ENCODE results near the gene PLEKHA5.
"Not testable (repeated sequence)": the region's sequence is repeated elsewhere in the genome, so short reads cannot be mapped to it uniquely, and the experiment has no call there.

Gene PLEKHA5

GRCh38 chr12:19217446-19217845 is 87.9 kb downstream of the PLEKHA5 start:
- Mint-ChIP-seq H3K9me3 (ENCODE audit: low read depth) (no peaks in the 10 kb centered on the region), H3K27me3 (peaks cover 2% of the 10 kb centered on the region), H3K4me1 (ENCODE audit: low read depth) (no peaks in the 10 kb centered on the region), H3K4me3 (no peak overlapping the region), H3K27ac (no peak overlapping the region), H3K36me3 (no peaks in the 10 kb centered on the region)

DNA sequence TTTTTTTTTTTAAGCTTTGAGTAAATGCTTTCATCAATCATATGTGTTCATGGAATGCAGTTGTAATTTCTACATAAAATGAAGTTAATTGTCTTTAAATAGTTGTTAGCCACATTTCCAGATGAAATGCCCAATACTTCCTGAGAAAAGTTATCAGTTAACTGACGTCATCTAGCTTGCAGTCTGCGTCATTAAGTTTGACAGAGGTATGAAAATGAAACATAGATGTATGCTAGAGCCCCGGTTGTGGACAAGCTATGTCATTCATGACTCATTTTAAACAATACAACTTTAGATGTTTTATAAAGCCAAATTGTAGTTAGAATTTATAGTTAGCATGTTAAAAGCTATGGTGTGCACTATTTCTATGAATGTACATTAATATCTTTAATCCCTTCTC is 90.7 kb downstream of the PLEKHA5 start:
- H3K27me3 Mint-ChIP-seq, result peaks cover 2% of the 10 kb centered on the region
- no peaks in the 10 kb centered on the region for H3K36me3 Mint-ChIP-seq
- no peaks in the 10 kb centered on the region for H3K9me3 Mint-ChIP-seq (ENCODE audit: low read depth)
- no peak overlapping the region for H3K27ac Mint-ChIP-seq
- H3K4me1 Mint-ChIP-seq (ENCODE audit: low read depth), result no peaks in the 10 kb centered on the region
- no peak overlapping the region for H3K4me3 Mint-ChIP-seq

DNA sequence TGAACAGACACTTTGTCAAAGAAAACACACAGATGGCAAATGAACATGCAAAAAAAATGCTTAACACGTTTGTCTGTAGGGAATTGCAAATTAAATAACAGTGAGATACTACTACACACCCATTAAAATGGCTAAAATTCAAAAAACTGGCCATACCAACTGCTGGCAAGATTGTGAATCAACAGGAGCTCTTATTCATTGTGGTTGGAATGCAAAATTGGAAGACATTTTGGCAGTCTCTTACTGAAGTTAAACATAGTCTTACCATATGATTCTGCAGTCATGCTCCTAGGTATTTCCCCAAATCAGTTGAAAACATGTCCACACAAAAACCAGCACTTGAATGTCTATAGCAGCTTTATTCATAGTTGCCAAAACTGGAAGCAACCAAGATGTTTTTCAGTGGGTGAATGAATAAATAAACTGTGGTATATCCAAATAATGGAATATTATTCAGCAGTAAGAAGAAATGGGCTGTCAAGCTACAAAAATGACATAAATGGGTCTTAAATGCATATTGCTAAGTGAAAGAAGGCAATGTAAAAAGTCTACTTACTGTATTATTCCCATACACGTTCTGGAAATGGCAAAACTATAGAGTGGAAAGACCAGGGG is 91.4 kb downstream of the PLEKHA5 start:
- Mint-ChIP-seq H3K27me3 (peaks cover 2% of the 10 kb centered on the region), H3K27ac (no peak overlapping the region), H3K9me3 (ENCODE audit: low read depth) (no peaks in the 10 kb centered on the region), H3K4me1 (ENCODE audit: low read depth) (no peaks in the 10 kb centered on the region), H3K4me3 (no peak overlapping the region), H3K36me3 (no peaks in the 10 kb centered on the region)

GRCh38 chr12:19222558-19222957 is 93.0 kb downstream of the PLEKHA5 start:
- H3K9me3 Mint-ChIP-seq (ENCODE audit: low read depth), result no peaks in the 10 kb centered on the region
- H3K4me3 Mint-ChIP-seq, result no peak overlapping the region
- no peaks in the 10 kb centered on the region for H3K36me3 Mint-ChIP-seq
- peaks cover under 1% of the 10 kb centered on the region for H3K27me3 Mint-ChIP-seq
- no peaks in the 10 kb centered on the region for H3K4me1 Mint-ChIP-seq (ENCODE audit: low read depth)
- H3K27ac Mint-ChIP-seq, result no peak overlapping the region

DNA sequence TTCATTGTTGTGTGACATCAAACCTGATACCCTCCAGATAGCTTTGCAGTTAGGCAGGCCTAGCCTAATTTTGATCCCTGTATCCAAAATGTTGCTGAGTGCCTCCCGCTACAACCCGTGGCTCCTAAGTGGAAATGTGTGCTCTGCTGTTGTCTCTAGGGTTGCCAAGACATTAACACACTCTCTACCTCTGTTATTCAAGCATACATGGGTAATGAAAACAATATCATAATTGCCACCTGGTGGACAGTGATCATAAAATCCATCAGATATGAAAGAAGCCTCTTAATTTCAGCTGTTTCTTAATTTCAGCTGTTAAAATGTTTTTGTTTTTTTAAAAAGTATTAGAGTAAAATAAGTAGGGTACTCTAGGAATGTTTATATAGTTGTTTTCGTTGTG is 93.5 kb downstream of the PLEKHA5 start:
- no peaks in the 10 kb centered on the region for H3K4me1 Mint-ChIP-seq (ENCODE audit: low read depth)
- no peak overlapping the region for H3K4me3 Mint-ChIP-seq
- H3K27ac Mint-ChIP-seq, result no peak overlapping the region
- no peaks in the 10 kb centered on the region for H3K27me3 Mint-ChIP-seq
- no peaks in the 10 kb centered on the region for H3K9me3 Mint-ChIP-seq (ENCODE audit: low read depth)
- no peaks in the 10 kb centered on the region for H3K36me3 Mint-ChIP-seq

GRCh38 chr12:19223695-19224094 is 94.2 kb downstream of the PLEKHA5 start:
- no peaks in the 10 kb centered on the region for H3K4me1 Mint-ChIP-seq (ENCODE audit: low read depth)
- H3K4me3 Mint-ChIP-seq, result no peak overlapping the region
- no peaks in the 10 kb centered on the region for H3K36me3 Mint-ChIP-seq

GRCh38 chr12:19224746-19225145 is 95.2 kb downstream of the PLEKHA5 start:
- no peak overlapping the region for H3K4me3 Mint-ChIP-seq
- H3K27me3 Mint-ChIP-seq, result no peaks in the 10 kb centered on the region
- no peaks in the 10 kb centered on the region for H3K9me3 Mint-ChIP-seq (ENCODE audit: low read depth)
- no peaks in the 10 kb centered on the region for H3K4me1 Mint-ChIP-seq (ENCODE audit: low read depth)
- H3K27ac Mint-ChIP-seq, result no peak overlapping the region
- H3K36me3 Mint-ChIP-seq, result no peaks in the 10 kb centered on the region

More at GRCh38 chr12:19223695-19224094, 94.2 kb downstream of the PLEKHA5 start:
- Mint-ChIP-seq H3K27me3 (no peaks in the 10 kb centered on the region), H3K9me3 (ENCODE audit: low read depth) (no peaks in the 10 kb centered on the region), H3K27ac (no peak overlapping the region)

- Mint-ChIP-seq H3K9me3 (ENCODE audit: low read depth) (no peaks in the 10 kb centered on the region), H3K27me3 (no peaks in the 10 kb centered on the region), H3K4me1 (ENCODE audit: low read depth) (no peaks in the 10 kb centered on the region), H3K36me3 (no peaks in the 10 kb centered on the region), H3K4me3 (no peak overlapping the region), H3K27ac (no peak overlapping the region)
These were observed 97.8 kb downstream of the PLEKHA5 start for GRCh38 chr12:19227190-19227879.

DNA sequence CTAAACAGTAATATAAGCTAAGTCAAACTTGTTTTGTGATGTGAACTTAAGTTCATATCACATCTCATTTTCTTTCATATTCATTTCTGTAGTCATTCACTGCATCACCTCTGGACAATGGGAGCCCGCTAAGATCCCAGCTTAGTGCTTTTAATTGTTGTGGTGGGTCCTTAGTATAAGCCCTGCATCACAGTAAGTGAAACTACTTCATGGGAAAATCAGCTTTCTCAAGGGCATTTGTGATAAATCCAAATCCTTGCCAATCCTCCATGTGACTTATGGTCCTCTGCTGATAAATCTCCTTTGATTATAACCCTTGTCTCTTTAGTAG is 98.3 kb downstream of the PLEKHA5 start:
- Mint-ChIP-seq H3K36me3 (no peaks in the 10 kb centered on the region), H3K4me1 (ENCODE audit: low read depth) (no peaks in the 10 kb centered on the region), H3K4me3 (no peak overlapping the region), H3K27me3 (no peaks in the 10 kb centered on the region), H3K9me3 (ENCODE audit: low read depth) (no peaks in the 10 kb centered on the region), H3K27ac (no peak overlapping the region)

- not testable (repeated sequence) for H3K4me1 Mint-ChIP-seq (ENCODE audit: low read depth); H3K4me3 Mint-ChIP-seq; H3K27ac Mint-ChIP-seq; H3K36me3 Mint-ChIP-seq; H3K9me3 Mint-ChIP-seq (ENCODE audit: low read depth); H3K27me3 Mint-ChIP-seq
These were observed 99.5 kb downstream of the PLEKHA5 start for GRCh38 chr12:19229021-19229420.

DNA sequence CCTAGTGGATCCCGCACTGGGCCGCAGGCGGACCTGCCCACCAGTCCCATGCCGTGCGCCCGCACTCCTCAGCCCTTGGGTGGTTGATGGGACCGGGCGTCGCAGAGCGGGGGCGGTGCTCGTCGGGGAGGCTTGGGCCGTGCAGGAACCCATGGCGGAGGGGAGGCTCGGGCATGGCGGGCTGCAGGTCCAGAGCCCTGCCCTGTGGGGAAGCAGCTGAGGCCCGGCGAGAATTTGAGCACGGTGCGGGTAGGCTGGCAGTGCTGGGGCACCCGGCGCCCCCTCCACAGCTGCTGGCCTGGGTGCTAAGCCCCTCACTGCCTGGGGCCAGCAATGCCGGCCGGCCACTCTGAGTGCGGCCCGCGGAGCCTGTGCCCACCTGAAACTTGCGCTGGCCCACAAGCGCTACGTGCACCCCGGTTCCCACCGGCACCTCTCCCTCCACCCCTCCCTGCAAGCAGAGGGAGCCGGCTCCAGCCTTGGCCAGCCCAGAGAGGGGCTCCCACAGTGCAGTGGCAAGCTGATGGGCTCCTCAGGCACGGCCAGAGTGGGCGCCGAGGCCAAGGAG is 100.8 kb downstream of the PLEKHA5 start:
- H3K27ac Mint-ChIP-seq, result no peak overlapping the region
- no peak overlapping the region for H3K4me3 Mint-ChIP-seq
- H3K9me3 Mint-ChIP-seq (ENCODE audit: low read depth), result no peaks in the 10 kb centered on the region
- no peaks in the 10 kb centered on the region for H3K4me1 Mint-ChIP-seq (ENCODE audit: low read depth)
- no peaks in the 10 kb centered on the region for H3K36me3 Mint-ChIP-seq
- H3K27me3 Mint-ChIP-seq, result no peaks in the 10 kb centered on the region

DNA sequence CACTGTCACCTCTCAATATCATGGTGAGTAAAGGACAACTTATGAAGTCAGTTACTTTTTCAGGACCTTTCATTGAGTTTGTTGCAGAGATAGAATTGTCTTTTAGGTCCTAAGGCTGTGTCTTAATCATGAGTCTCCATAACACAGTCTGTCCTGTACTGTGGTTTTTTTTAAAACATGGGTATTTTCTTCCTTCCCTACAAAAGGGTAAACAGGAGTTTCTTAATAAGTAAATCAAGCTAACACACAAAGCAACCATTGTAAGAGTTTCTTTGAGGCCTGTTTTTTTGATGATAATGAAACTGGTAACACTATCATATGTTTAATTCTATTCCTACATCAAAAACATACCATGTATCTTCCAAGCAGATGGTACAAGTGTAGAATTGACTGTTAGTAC is 101.4 kb downstream of the PLEKHA5 start:
- no peaks in the 10 kb centered on the region for H3K27me3 Mint-ChIP-seq
- H3K4me3 Mint-ChIP-seq, result no peak overlapping the region
- no peaks in the 10 kb centered on the region for H3K36me3 Mint-ChIP-seq
- no peak overlapping the region for H3K27ac Mint-ChIP-seq
- no peaks in the 10 kb centered on the region for H3K4me1 Mint-ChIP-seq (ENCODE audit: low read depth)
- H3K9me3 Mint-ChIP-seq (ENCODE audit: low read depth), result no peaks in the 10 kb centered on the region

DNA sequence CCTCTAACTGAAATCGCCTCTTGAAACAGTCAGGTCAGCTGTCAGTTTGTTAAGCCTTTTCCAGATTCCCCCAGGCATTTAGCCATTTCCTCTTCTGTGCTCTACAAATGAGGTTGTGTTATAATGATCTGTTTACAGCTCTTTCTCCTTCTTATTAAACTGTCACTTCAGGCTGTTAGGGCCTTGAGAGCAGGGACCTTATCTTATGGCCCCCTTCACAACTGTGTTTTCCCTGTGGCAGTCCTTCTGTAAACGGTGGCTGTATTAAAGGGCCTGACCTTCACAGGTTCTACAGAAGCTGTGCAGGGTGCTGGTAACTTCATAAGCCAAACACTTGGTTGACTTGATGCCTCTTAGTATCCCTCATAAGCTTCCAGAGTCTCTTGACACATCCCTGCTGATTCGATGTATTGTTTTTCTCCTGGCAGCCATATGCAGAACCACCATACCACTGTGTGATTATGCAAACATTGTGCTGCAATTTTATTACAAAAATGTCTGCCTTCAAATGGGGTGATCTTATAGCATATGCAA is 104.7 kb downstream of the PLEKHA5 start:
- no peaks in the 10 kb centered on the region for H3K27me3 Mint-ChIP-seq
- no peak overlapping the region for H3K27ac Mint-ChIP-seq
- H3K36me3 Mint-ChIP-seq, result no peaks in the 10 kb centered on the region
- H3K4me1 Mint-ChIP-seq (ENCODE audit: low read depth), result no peaks in the 10 kb centered on the region
- no peak overlapping the region for H3K4me3 Mint-ChIP-seq
- H3K9me3 Mint-ChIP-seq (ENCODE audit: low read depth), result no peaks in the 10 kb centered on the region

- Mint-ChIP-seq H3K4me3 (no peak overlapping the region), H3K27me3 (no peaks in the 10 kb centered on the region), H3K9me3 (ENCODE audit: low read depth) (no peaks in the 10 kb centered on the region), H3K4me1 (ENCODE audit: low read depth) (no peaks in the 10 kb centered on the region), H3K27ac (no peak overlapping the region), H3K36me3 (no peaks in the 10 kb centered on the region)
These were observed 105.7 kb downstream of the PLEKHA5 start for GRCh38 chr12:19234981-19235871.

GRCh38 chr12:19236656-19237055 is 107.1 kb downstream of the PLEKHA5 start:
- H3K27ac Mint-ChIP-seq, result no peak overlapping the region
- H3K27me3 Mint-ChIP-seq, result no peaks in the 10 kb centered on the region
- no peaks in the 10 kb centered on the region for H3K9me3 Mint-ChIP-seq (ENCODE audit: low read depth)
- H3K36me3 Mint-ChIP-seq, result no peaks in the 10 kb centered on the region
- H3K4me3 Mint-ChIP-seq, result no peak overlapping the region
- H3K4me1 Mint-ChIP-seq (ENCODE audit: low read depth), result no peaks in the 10 kb centered on the region
